ENCODE data around the gene SHISA9. TPM values are rescaled to one million over a fixed set of nuclear protein-coding genes. Genes with fewer than 3 reads are reported as not detected.

Gene SHISA9
- total and polyA plus RNA-seq, 2 donors (not counting 1 experiment from before 2014, with no cell fraction given): 0.03 to 0.07 TPM

DNA sequence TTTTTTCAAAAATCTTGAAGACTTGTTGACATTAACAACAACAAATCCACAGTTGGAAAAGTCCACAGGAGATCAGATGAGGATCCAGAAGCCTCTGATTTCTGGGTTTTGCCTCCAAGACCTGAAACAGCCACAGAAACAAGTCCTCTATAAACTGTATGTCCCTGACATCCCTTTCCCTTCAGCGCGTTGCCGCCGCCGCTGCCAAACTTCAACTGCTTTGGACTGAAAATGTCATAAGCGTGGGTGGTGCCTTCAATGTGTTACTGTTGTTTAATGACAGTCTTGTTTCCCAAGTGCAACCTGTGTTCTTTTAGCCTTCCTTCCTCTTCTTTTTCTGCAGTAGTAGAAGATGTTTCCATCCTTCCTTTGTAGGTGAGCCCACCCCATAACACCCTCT, 334.9 kb downstream of the SHISA9 start:
- no peak for TF ChIP-seq EZH2 (IDR thresholded peaks at IDR 0.05; ENCODE audit: borderline replicate concordance, insufficient read depth, low read depth, low read length, poor library complexity, severe bottlenecking)
- TF ChIP-seq, protein P1, sequence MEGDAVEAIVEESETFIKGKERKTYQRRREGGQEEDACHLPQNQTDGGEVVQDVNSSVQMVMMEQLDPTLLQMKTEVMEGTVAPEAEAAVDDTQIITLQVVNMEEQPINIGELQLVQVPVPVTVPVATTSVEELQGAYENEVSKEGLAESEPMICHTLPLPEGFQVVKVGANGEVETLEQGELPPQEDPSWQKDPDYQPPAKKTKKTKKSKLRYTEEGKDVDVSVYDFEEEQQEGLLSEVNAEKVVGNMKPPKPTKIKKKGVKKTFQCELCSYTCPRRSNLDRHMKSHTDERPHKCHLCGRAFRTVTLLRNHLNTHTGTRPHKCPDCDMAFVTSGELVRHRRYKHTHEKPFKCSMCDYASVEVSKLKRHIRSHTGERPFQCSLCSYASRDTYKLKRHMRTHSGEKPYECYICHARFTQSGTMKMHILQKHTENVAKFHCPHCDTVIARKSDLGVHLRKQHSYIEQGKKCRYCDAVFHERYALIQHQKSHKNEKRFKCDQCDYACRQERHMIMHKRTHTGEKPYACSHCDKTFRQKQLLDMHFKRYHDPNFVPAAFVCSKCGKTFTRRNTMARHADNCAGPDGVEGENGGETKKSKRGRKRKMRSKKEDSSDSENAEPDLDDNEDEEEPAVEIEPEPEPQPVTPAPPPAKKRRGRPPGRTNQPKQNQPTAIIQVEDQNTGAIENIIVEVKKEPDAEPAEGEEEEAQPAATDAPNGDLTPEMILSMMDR (IDR thresholded peaks at IDR 0.05): no peak
- no peak for ATAC-seq (ENCODE audit: low read depth)
- Mint-ChIP-seq H3K9me3 (ENCODE audit: insufficient read depth) (no peaks in the 10 kb centered on the region), H3K27ac (no peak overlapping the region), H3K4me3 (no peak overlapping the region), H3K27me3 (no peaks in the 10 kb centered on the region), H3K4me1 (no peaks in the 10 kb centered on the region)
- Histone ChIP-seq H4K20me1 (ENCODE audit: control insufficient read depth, insufficient read depth, low read length, poor library complexity, severe bottlenecking) (no peaks in the 10 kb centered on the region), H3K79me2 (ENCODE audit: control insufficient read depth, insufficient read depth, low read length) (no peaks in the 10 kb centered on the region), H2AFZ (ENCODE audit: insufficient read depth, low read depth, low read length, poor library complexity, severe bottlenecking) (no peak overlapping the region), H3K4me2 (replicated peaks; ENCODE audit: low read depth, low read length, poor library complexity, severe bottlenecking) (no peak overlapping the region), H3K27me3 (replicated peaks in 1 of 4; ENCODE audit: control extremely low read depth in 1 of 4, control insufficient read depth in 3 of 4, insufficient read depth in 4 of 4, low read length in 3 of 4) (no peaks in the 10 kb centered on the region), H3K27ac (ENCODE audit: low read length in 2 of 2) (no peak overlapping the region), H3K9me3 (ENCODE audit: control extremely low read depth in 1 of 3, control insufficient read depth in 2 of 3, insufficient read depth in 1 of 3, low read length in 2 of 3) (peaks cover 0 to 7% (median 0%) of the 10 kb centered on the region in 3 donors), H3K4me1 (ENCODE audit: control insufficient read depth in 2 of 2, insufficient read depth in 2 of 2, low read length in 2 of 2) (no peaks in the 10 kb centered on the region), H3K36me3 (replicated peaks in 1 of 2; ENCODE audit: control extremely low read depth in 1 of 2, control insufficient read depth in 1 of 2, extremely low read depth in 1 of 2, insufficient read depth in 2 of 2, low read length in 1 of 2) (no peaks in the 10 kb centered on the region), H3K9ac (ENCODE audit: low read length) (no peak overlapping the region), H3K4me3 (ENCODE audit: control extremely low read depth in 1 of 5, extremely low read depth in 1 of 5, insufficient read depth in 1 of 5, low read depth in 2 of 5, low read length in 4 of 5) (no peak overlapping the region)
- DNase-seq: no peak
- ChIA-PET POLR2A (no interaction called here), CTCF (no interaction called here)
- intact Hi-C loops (cut with micrococcal nuclease): no loop called here
- WGBS (ENCODE audit: insufficient coverage): no CpG with 5 or more reads among the region's 6 CpGs

DNA sequence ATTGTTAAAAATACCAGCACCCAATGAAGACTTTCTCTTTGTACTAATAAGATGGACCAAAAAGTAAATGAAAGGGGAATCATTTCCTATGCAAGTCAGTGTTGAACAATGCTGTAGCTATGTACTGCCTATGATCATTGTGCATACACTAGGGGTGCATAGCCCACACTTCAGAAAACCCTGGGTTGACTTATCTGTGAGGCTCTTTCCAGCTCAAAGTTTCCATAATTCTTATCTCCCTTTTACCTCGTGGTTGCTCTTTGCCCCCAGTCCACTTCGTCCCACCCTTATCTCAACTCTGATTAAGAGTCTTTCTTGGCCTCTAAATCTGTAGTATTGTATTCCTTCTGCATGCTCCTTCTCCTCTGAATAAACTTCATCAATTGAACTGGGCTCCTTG, 336.8 kb downstream of the SHISA9 start:
- Histone ChIP-seq H4K20me1 (ENCODE audit: control insufficient read depth, insufficient read depth, low read length, poor library complexity, severe bottlenecking) (no peaks in the 10 kb centered on the region), H3K79me2 (ENCODE audit: control insufficient read depth, insufficient read depth, low read length) (no peaks in the 10 kb centered on the region), H3K9me3 (ENCODE audit: control extremely low read depth in 1 of 3, control insufficient read depth in 2 of 3, insufficient read depth in 1 of 3, low read length in 2 of 3) (peaks cover 0 to 7% (median 0%) of the 10 kb centered on the region in 3 donors), H2AFZ (ENCODE audit: insufficient read depth, low read depth, low read length, poor library complexity, severe bottlenecking) (no peak overlapping the region), H3K9ac (ENCODE audit: low read length) (no peak overlapping the region), H3K36me3 (replicated peaks in 1 of 2; ENCODE audit: control extremely low read depth in 1 of 2, control insufficient read depth in 1 of 2, extremely low read depth in 1 of 2, insufficient read depth in 2 of 2, low read length in 1 of 2) (no peaks in the 10 kb centered on the region), H3K4me2 (replicated peaks; ENCODE audit: low read depth, low read length, poor library complexity, severe bottlenecking) (no peak overlapping the region), H3K4me3 (ENCODE audit: control extremely low read depth in 1 of 5, extremely low read depth in 1 of 5, insufficient read depth in 1 of 5, low read depth in 2 of 5, low read length in 4 of 5) (no peak overlapping the region), H3K27me3 (replicated peaks in 1 of 4; ENCODE audit: control extremely low read depth in 1 of 4, control insufficient read depth in 3 of 4, insufficient read depth in 4 of 4, low read length in 3 of 4) (no peaks in the 10 kb centered on the region), H3K27ac (ENCODE audit: low read length in 2 of 2) (no peak overlapping the region), H3K4me1 (ENCODE audit: control insufficient read depth in 2 of 2, insufficient read depth in 2 of 2, low read length in 2 of 2) (no peaks in the 10 kb centered on the region)
- H3K27me3 Mint-ChIP-seq: no peaks in the 10 kb centered on the region
- DNase-seq (no peak), ATAC-seq (ENCODE audit: low read depth) (no peak)
- WGBS (ENCODE audit: insufficient coverage): 90% methylated on average over 2 of the region's 2 CpGs
- no peak overlapping the region for H3K4me3 Mint-ChIP-seq
- H3K4me1 Mint-ChIP-seq: no peaks in the 10 kb centered on the region
- TF ChIP-seq, protein P1 (IDR thresholded peaks at IDR 0.05): no peak
- TF ChIP-seq EZH2 (IDR thresholded peaks at IDR 0.05; ENCODE audit: borderline replicate concordance, insufficient read depth, low read depth, low read length, poor library complexity, severe bottlenecking): no peak
- ChIA-PET CTCF (no interaction called here), POLR2A (no interaction called here)
- intact Hi-C loops (cut with micrococcal nuclease): no loop called here
- H3K9me3 Mint-ChIP-seq (ENCODE audit: insufficient read depth): no peaks in the 10 kb centered on the region
- H3K27ac Mint-ChIP-seq: no peak overlapping the region
